B cell (primary cell): Measurements from ENCODE around the gene GIPC3.

ENCODE experiments used
- EZH2 ChIP-seq: IDR thresholded peaks from 2 replicates; pipeline ENCODE4 v1.6.1; 2012; ENCODE audit warnings: borderline replicate concordance, low read depth, mild to moderate bottlenecking, moderate library complexity, low read length; ENCODE audit not compliant: insufficient read depth, poor library complexity, severe bottlenecking
- TF ChIP-seq, protein P1 (sequence below): fragments of 200-600 bp; IDR thresholded peaks from one replicate; pipeline ENCODE4 v1.8.0; 2022; ENCODE audit warnings: antibody characterized with exemption, mild to moderate bottlenecking

DNA sequence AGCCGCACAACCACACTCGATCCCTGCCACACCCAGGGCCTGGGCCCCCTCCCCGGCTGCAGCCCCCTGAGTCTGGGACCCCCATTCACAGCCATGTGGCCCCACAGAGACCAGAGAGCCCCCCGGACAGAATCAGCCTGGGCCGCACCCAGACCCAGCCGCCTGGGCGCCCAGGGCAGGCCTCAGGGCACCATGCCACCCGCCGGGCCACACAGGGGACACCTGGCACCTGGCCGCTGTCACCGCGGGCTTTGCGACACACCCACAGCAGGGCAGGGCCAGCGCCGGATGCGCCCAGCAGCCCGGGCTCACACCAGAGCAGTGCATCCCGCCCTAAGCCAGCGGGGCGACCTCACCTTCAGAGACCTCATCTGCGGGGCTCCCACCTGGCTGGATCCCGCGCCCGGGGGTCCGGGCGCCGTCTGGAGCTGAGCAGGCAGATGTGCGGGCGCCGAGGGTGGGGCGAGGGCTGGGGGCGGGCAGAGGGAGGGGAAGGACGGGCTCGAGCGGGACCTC, 21.0 kb downstream of the GIPC3 start:
- TF ChIP-seq, protein P1, sequence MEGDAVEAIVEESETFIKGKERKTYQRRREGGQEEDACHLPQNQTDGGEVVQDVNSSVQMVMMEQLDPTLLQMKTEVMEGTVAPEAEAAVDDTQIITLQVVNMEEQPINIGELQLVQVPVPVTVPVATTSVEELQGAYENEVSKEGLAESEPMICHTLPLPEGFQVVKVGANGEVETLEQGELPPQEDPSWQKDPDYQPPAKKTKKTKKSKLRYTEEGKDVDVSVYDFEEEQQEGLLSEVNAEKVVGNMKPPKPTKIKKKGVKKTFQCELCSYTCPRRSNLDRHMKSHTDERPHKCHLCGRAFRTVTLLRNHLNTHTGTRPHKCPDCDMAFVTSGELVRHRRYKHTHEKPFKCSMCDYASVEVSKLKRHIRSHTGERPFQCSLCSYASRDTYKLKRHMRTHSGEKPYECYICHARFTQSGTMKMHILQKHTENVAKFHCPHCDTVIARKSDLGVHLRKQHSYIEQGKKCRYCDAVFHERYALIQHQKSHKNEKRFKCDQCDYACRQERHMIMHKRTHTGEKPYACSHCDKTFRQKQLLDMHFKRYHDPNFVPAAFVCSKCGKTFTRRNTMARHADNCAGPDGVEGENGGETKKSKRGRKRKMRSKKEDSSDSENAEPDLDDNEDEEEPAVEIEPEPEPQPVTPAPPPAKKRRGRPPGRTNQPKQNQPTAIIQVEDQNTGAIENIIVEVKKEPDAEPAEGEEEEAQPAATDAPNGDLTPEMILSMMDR, result no peak
- no peak for TF ChIP-seq EZH2
